Measurements from ENCODE around the gene OR52E8. TPM values are rescaled to one million over a fixed set of nuclear protein-coding genes. Genes with fewer than 3 reads are reported as not detected.
A peak's percentile ranks its signal among the peaks of the same experiment; 100 is the strongest.

The OR52E8 gene
- total RNA-seq (not detected), polyA plus RNA-seq (not detected)
- long read RNA-seq, donor 1 = 0 reads
- long read RNA-seq, donor 2 = 0 reads

GRCh38 chr11:5857590-5857989, at the start of gene OR52E8:
OR52E8 (minus strand) TSS chr11:5857690; CDS start chr11:5857690, 0 bp downstream.
- H3K9me3 ChIP-seq = peaks cover 0 to 9% (median 2%) of the 10 kb centered on the region in 8 donors
- no peaks in the 10 kb centered on the region for H3K36me3 ChIP-seq
- H3K27me3 ChIP-seq (replicated peaks in 1 of 7) = no peaks in the 10 kb centered on the region
- H3K27ac ChIP-seq = no peak within 1 kb of the TSS
- no peak for DNase-seq
- H3K4me3 ChIP-seq = no peak within 1 kb of the TSS
- H3K4me1 ChIP-seq = no peaks in the 10 kb centered on the region
- intact Hi-C loops (cut with DNase I; ENCODE audit: low total_unique reads) = no loop called here
- TF ChIP-seq POLR2AphosphoS5 (IDR thresholded peaks at IDR 0.05) (no peak), CTCF (IDR thresholded peaks at IDR 0.05 in 8 of 11, conservative IDR thresholded peaks at IDR 0.05 in 3 of 11) (no peak), POLR2A (IDR thresholded peaks at IDR 0.05) (no peak)
- WGBS, 5 donors = 91 to 98% (median 93%) methylated on average over 3 of the region's 3 CpGs

- no peaks in the 10 kb centered on the region for H3K27me3 ChIP-seq (replicated peaks in 1 of 7)
- H3K27ac ChIP-seq = no peak overlapping the region
- H3K4me3 ChIP-seq = no peak overlapping the region
- no peaks in the 10 kb centered on the region for H3K36me3 ChIP-seq
- WGBS, 5 donors = 83 to 95% (median 86%) methylated on average over 2 of the region's 2 CpGs
- no peaks in the 10 kb centered on the region for H3K4me1 ChIP-seq
- H3K9me3 ChIP-seq = no peaks in the 10 kb centered on the region
- intact Hi-C loops (cut with DNase I; ENCODE audit: low total_unique reads) = no loop called here
- no peak for TF ChIP-seq POLR2A (IDR thresholded peaks at IDR 0.05)
- no peak for TF ChIP-seq CTCF (IDR thresholded peaks at IDR 0.05 in 8 of 11, conservative IDR thresholded peaks at IDR 0.05 in 3 of 11)
- TF ChIP-seq POLR2AphosphoS5 (IDR thresholded peaks at IDR 0.05) = no peak
- DNase-seq = no peak
Measured at GRCh38 chr11:5899534-5899933, 42.0 kb upstream of the OR52E8 start.

- no peaks in the 10 kb centered on the region for H3K36me3 ChIP-seq
- intact Hi-C loops (cut with DNase I; ENCODE audit: low total_unique reads) = no loop called here
- no peak for DNase-seq
- no peak within 1 kb of the TSS for H3K27ac ChIP-seq
- WGBS, 5 donors = 85 to 94% (median 90%) methylated on average over 3 of the region's 3 CpGs
- H3K4me3 ChIP-seq = no peak within 1 kb of the TSS
- no peaks in the 10 kb centered on the region for H3K9me3 ChIP-seq
- no peaks in the 10 kb centered on the region for H3K27me3 ChIP-seq (replicated peaks in 1 of 7)
- no peaks in the 10 kb centered on the region for H3K4me1 ChIP-seq
- no peak for TF ChIP-seq CTCF (IDR thresholded peaks at IDR 0.05 in 8 of 11, conservative IDR thresholded peaks at IDR 0.05 in 3 of 11)
- TF ChIP-seq POLR2A (IDR thresholded peaks at IDR 0.05) = no peak
Measured at GRCh38 chr11:5892908-5893307, 35.4 kb upstream of the OR52E8 start, which contains the start of gene OR52E5. OR52E5 (plus strand) TSS chr11:5893208; CDS start chr11:5900777, 7,569 bp downstream.

DNA sequence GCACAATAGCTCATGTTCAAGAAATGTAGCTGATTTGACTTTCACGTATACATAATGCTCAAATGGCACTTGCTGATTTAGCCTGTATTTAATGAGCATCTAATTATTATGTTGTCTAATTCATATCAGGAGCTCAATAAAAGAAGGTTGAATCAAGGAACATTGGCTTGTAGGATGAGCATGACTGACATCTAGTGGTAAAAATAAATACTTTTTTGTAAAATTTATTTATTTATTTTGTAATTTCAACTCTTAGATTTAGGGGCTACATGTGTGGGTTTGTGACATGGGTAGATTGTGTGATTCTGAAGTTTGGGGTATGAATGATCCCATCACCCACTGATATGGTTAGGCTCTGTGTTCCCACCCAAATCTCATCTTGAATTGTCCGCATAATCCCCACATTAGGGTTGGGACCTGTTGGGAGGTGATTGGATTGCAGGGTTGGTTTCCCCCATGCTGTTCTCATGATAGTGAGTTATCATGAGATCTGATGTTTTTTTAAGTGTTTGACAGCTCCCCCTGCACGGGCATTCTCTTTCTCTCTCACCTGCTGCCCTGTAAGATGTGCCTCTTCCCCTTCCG, 33.8 kb upstream of the OR52E8 start:
- 57 to 63% (median 61%) methylated on average over 4 of the region's 4 CpGs for WGBS, 5 donors
- no peak for DNase-seq
- Histone ChIP-seq H3K27me3 (replicated peaks in 1 of 7) (no peaks in the 10 kb centered on the region), H3K36me3 (no peaks in the 10 kb centered on the region), H3K4me1 (no peaks in the 10 kb centered on the region), H3K4me3 (no peak overlapping the region), H3K27ac (no peak overlapping the region), H3K9me3 (no peaks in the 10 kb centered on the region)
- intact Hi-C loops (cut with DNase I; ENCODE audit: low total_unique reads) = no loop called here
- no peak for TF ChIP-seq POLR2A (IDR thresholded peaks at IDR 0.05)
- peak in 4 of 11 experiments; percentile 15 to 38 (median 22) for TF ChIP-seq CTCF (IDR thresholded peaks at IDR 0.05 in 8 of 11, conservative IDR thresholded peaks at IDR 0.05 in 3 of 11)
- TF ChIP-seq POLR2AphosphoS5 (IDR thresholded peaks at IDR 0.05) = no peak

Data from spleen (tissue), 13 donors.